CD4-positive, alpha-beta memory T cell (primary cell): ENCODE data around the gene PRRC2C. TPM values are rescaled to one million over a fixed set of nuclear protein-coding genes. Genes with fewer than 3 reads are reported as not detected.
A peak's percentile ranks its signal among the peaks of the same experiment; 100 is the strongest.

Experiments used
- CTCF ChIA-PET: fragments of 350-600 bp; sonication (Branson Sonifier 250); formaldehyde crosslinking; loops from one replicate; lab custom pipeline; 2021; ENCODE audit warnings: inconsistent platforms; ENCODE audit not compliant: partially characterized antibody; lab: Charles Lee
- POLR2A ChIA-PET: fragments of 350-600 bp; sonication (Branson Sonifier 250); formaldehyde crosslinking; loops from one replicate; lab custom pipeline; 2021; ENCODE audit not compliant: partially characterized antibody; lab: Charles Lee
- DNase-seq, 5 donors: peaks; one replicate each; pipeline versions ENCODE4 v3.0.0 to v3.0.0-alpha.2; 2020 to 2022; ENCODE audit warnings: mixed read lengths in 1 of 5
- H3K27ac ChIP-seq: one replicate; pipeline ENCODE4 v1.7.0; 2013; ENCODE audit warnings: low read depth, low read length
- H3K27me3 ChIP-seq: 2 replicates; pipeline ENCODE4 v1.7.0; 2013; ENCODE audit warnings: mild to moderate bottlenecking, low read length, moderate library complexity; ENCODE audit not compliant: insufficient read depth
- H3K36me3 ChIP-seq: 2 replicates; pipeline ENCODE4 v1.7.0; 2013; ENCODE audit warnings: mild to moderate bottlenecking, low read length, moderate library complexity; ENCODE audit not compliant: insufficient read depth
- H3K4me1 ChIP-seq: 2 replicates; pipeline ENCODE4 v1.7.0; 2013; ENCODE audit warnings: mild to moderate bottlenecking, low read length, moderate library complexity; ENCODE audit not compliant: insufficient read depth
- H3K4me3 ChIP-seq, 2 donors: one replicate each; pipeline ENCODE4 v1.7.0; 2013; ENCODE audit warnings: low read length in 2 of 2, mild to moderate bottlenecking in 1 of 2
- H3K9me3 ChIP-seq, 2 donors: one replicate each; pipeline ENCODE4 v1.7.0; 2013; ENCODE audit warnings: low read length in 2 of 2, control low read depth in 1 of 2; ENCODE audit not compliant: control insufficient read depth in 1 of 2
- H3K27ac Mint-ChIP-seq, 7 donors: one replicate each; pipeline ENCODE4 v1.8.0; 2020 to 2021; ENCODE audit warnings: mixed read lengths in 7 of 7, mild to moderate bottlenecking in 6 of 7, inconsistent platforms in 3 of 7, moderate library complexity in 3 of 7
- H3K27me3 Mint-ChIP-seq, 2 donors: one replicate each; pipeline ENCODE4 v1.8.0; 2020 to 2021; ENCODE audit warnings: mixed read lengths in 2 of 2
- H3K36me3 Mint-ChIP-seq, 2 donors: one replicate each; pipeline ENCODE4 v1.8.0; 2020 to 2021; ENCODE audit warnings: mixed read lengths in 2 of 2, inconsistent platforms in 1 of 2, mild to moderate bottlenecking in 1 of 2
- H3K4me1 Mint-ChIP-seq, 4 donors: one replicate each; pipeline ENCODE4 v1.8.0; 2020 to 2021; ENCODE audit warnings: mixed read lengths in 4 of 4, mild to moderate bottlenecking in 1 of 4
- H3K4me3 Mint-ChIP-seq, 8 donors: one replicate each; pipeline ENCODE4 v1.8.0; 2020 to 2021; ENCODE audit warnings: mixed read lengths in 8 of 8, mild to moderate bottlenecking in 7 of 8, moderate library complexity in 6 of 8, inconsistent platforms in 3 of 8
- H3K9me3 Mint-ChIP-seq, 8 donors: one replicate each; pipeline ENCODE4 v1.8.0; 2020 to 2021; ENCODE audit warnings: mixed read lengths in 8 of 8, mild to moderate bottlenecking in 5 of 8, inconsistent platforms in 3 of 8, moderate library complexity in 1 of 8
- intact Hi-C: fragments of 100-400 bp; cut with micrococcal nuclease; formaldehyde crosslinking; loops from one replicate; pipeline ENCODE4 v1.15.1; 2023
- polyA plus RNA-seq, 2 donors: library from polyadenylated mRNA; unstranded; fragments of 300-500 nt; fragmentation: Illumina TruSeq; gene quantifications; one replicate each; pipeline ENCODE4 v1.2.3, GENCODE V29; 2021
- total RNA-seq, 2 experiments: library from RNA; stranded (reverse); gene quantifications; one replicate each; pipeline ENCODE4 v1.2.3, GENCODE V29; 2021

PRRC2C gene
- total and polyA plus RNA-seq, 4 experiments from 2014 or later, result 12.4 to 298 (median 201) TPM

DNA sequence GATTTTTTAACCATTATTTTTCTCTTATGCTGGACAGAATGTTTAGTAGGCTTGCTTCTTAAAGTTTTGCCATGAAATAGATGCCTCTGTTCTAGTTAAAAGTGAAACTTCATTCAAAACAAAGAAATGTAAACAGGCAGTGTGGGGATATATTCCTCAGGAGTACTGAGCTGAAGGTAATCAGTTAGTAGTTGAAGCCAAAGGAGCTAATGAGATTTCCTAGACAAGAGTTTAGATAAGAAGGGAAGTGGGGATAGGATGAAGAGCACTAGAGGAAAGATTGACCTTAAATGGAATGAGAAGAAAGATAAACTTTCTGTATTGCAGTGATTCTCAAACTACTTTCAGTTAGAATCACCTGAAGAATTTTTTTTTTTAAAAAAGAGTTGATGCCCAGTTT lies 23.9 kb downstream of the PRRC2C start:
- no peaks in the 10 kb centered on the region for H3K27me3 ChIP-seq
- Mint-ChIP-seq H3K27ac (peak overlapping the region in 6 of 7 donors; percentile 6 to 90 (median 69)), H3K36me3 (peaks cover 4 to 34% of the 10 kb centered on the region in 2 donors), H3K4me1 (peaks cover 68 to 91% (median 80%) of the 10 kb centered on the region in 4 donors), H3K9me3 (no peaks in the 10 kb centered on the region), H3K4me3 (peak overlapping the region in 7 of 8 donors; percentile 6 to 79 (median 38)), H3K27me3 (no peaks in the 10 kb centered on the region)
- H3K4me1 ChIP-seq, result peaks cover 81% of the 10 kb centered on the region
- POLR2A ChIA-PET, result interaction anchor here (1.7 kb wide), 1 partner anchor 24 kb away, joined by 6 read pairs; the partner anchor contains the start of gene PRRC2C
- CTCF ChIA-PET, result no interaction called here
- no peak overlapping the region for H3K27ac ChIP-seq
- no peak for DNase-seq
- H3K4me3 ChIP-seq, result no peak overlapping the region
- H3K36me3 ChIP-seq, result peaks cover 9% of the 10 kb centered on the region
- intact Hi-C loops, result loop anchor here (2.0 kb wide), 1 partner anchor 24 kb away; the partner anchor contains the start of gene PRRC2C
- H3K9me3 ChIP-seq, result no peaks in the 10 kb centered on the region

DNA sequence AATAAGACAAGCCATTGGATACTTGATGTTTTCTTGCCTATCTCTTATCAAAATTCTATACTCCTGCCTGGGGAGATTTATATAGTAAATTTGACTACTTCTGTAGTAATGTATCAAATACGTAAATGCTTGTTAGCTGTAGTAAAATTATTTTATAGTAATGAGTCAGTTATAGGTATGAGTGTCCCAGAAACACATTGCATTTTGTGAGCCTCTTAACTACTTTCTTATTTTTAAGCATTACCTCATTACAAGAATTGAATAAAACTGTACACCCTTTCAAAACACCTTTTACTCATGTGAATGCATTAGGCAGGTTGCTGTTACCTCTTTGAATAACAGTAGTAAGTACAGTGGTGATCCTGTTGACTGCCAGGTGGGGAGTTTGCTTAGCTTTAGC lies 28.4 kb downstream of the PRRC2C start:
- ChIA-PET POLR2A (interaction anchor here (1.8 kb wide), 1 partner anchor 28 kb away, joined by 5 read pairs; no protein-coding TSS in a partner anchor), CTCF (interaction anchor here (2.3 kb wide), 1 partner anchor 29 kb away, joined by 8 read pairs; the partner anchor contains the start of gene PRRC2C)
- Mint-ChIP-seq H3K4me1 (peaks cover 39 to 77% (median 50%) of the 10 kb centered on the region in 4 donors), H3K27ac (no peak overlapping the region), H3K4me3 (no peak overlapping the region), H3K36me3 (peaks cover 36 to 62% of the 10 kb centered on the region in 2 donors), H3K27me3 (no peaks in the 10 kb centered on the region), H3K9me3 (no peaks in the 10 kb centered on the region)
- Histone ChIP-seq H3K36me3 (peaks cover 48% of the 10 kb centered on the region), H3K27me3 (no peaks in the 10 kb centered on the region), H3K4me3 (no peak overlapping the region), H3K9me3 (no peaks in the 10 kb centered on the region), H3K27ac (no peak overlapping the region), H3K4me1 (peaks cover 41% of the 10 kb centered on the region)
- intact Hi-C loops, result no loop called here
- no peak for DNase-seq

DNA sequence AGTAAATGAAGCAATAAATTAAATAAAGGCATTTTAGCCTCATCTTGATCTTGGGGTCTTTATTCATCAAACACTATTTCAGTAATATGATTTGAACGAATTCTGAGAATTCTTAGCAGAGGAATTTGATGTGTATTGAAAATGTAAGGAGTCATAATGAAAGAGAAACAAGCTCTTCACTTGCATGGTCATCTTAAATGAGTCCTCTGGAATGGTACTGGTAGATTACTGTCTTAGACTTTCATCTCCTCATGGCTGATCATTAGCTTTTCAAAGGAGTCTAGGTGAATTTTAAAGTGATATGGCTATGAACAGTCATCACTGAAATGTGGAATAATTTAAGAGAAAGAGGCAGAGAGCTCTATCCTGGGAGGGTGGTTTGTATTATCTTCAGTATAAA lies 30.0 kb downstream of the PRRC2C start:
- CTCF ChIA-PET, result interaction anchor here (0.9 to 2.3 kb wide), 2 partner anchors 15 to 30 kb away, joined by 4 to 8 read pairs; partner anchors contain the start of gene PRRC2C
- Histone ChIP-seq H3K27ac (no peak overlapping the region), H3K4me1 (peaks cover 25% of the 10 kb centered on the region), H3K9me3 (no peaks in the 10 kb centered on the region), H3K4me3 (no peak overlapping the region), H3K36me3 (peaks cover 63% of the 10 kb centered on the region), H3K27me3 (no peaks in the 10 kb centered on the region)
- H3K27me3 Mint-ChIP-seq, result no peaks in the 10 kb centered on the region
- H3K9me3 Mint-ChIP-seq, result no peaks in the 10 kb centered on the region
- peaks cover 29 to 64% (median 37%) of the 10 kb centered on the region in 4 donors for H3K4me1 Mint-ChIP-seq
- POLR2A ChIA-PET, result interaction anchor here (1.2 to 1.8 kb wide), 2 partner anchors 29 to 30 kb away, joined by 5 read pairs; partner anchors contain the start of gene PRRC2C
- H3K4me3 Mint-ChIP-seq, result no peak overlapping the region
- no peak for DNase-seq
- peaks cover 45 to 74% of the 10 kb centered on the region in 2 donors for H3K36me3 Mint-ChIP-seq
- intact Hi-C loops, result no loop called here
- peak overlapping the region in 4 of 7 donors; percentile 5 to 72 (median 32) for H3K27ac Mint-ChIP-seq

DNA sequence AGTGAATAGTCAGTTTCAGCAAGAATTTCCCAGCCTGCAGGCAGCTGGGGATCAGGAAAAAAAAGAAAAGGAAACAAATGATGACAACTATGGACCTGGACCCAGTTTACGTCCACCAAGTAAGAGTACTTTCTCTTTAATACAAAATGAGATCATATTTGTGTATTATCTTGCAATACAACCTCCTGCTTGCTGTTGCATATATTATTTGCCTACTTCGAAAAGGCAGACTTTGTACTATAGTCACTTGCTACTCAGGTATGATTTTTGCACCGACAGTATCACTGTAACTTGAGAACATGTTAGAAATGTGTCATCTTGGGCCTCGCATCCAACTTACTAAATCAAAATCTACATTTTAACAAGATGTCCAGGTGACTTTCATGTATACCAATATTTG lies 30.4 kb downstream of the PRRC2C start:
- H3K4me1 Mint-ChIP-seq, result peaks cover 25 to 59% (median 33%) of the 10 kb centered on the region in 4 donors
- Histone ChIP-seq H3K27ac (no peak overlapping the region), H3K4me3 (no peak overlapping the region), H3K9me3 (no peaks in the 10 kb centered on the region), H3K27me3 (no peaks in the 10 kb centered on the region), H3K4me1 (peaks cover 21% of the 10 kb centered on the region), H3K36me3 (peaks cover 65% of the 10 kb centered on the region)
- CTCF ChIA-PET, result interaction anchor here (0.9 to 1.1 kb wide), 2 partner anchors 16 to 30 kb away, joined by 4 read pairs; partner anchors contain the start of gene PRRC2C
- POLR2A ChIA-PET, result interaction anchor here (1.2 kb wide), 1 partner anchor 31 kb away, joined by 5 read pairs; the partner anchor contains the start of gene PRRC2C
- no peaks in the 10 kb centered on the region for H3K27me3 Mint-ChIP-seq
- intact Hi-C loops, result no loop called here
- H3K27ac Mint-ChIP-seq, result peak overlapping the region in 2 of 7 donors; percentile 35 to 72
- no peaks in the 10 kb centered on the region for H3K9me3 Mint-ChIP-seq
- DNase-seq, result no peak
- H3K36me3 Mint-ChIP-seq, result peaks cover 46 to 76% of the 10 kb centered on the region in 2 donors
- no peak overlapping the region for H3K4me3 Mint-ChIP-seq

DNA sequence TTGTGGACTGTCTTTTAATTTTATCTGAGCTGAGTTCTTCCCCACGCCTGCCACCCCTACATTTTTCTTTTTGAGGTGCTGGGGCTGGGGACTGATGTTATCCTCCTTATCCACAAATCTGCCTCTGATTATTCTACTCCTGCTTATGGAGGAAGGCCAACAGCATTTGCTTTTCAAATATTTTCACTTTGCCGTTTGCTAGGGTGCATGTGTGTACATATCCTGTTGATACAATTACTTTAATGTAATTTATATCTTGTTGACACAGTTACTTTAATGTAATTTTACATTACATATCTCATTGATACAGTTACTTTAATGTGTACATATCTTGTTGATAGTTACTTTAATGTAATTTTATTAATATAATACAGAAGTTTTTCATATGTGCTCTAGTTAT lies 36.2 kb downstream of the PRRC2C start:
- intact Hi-C loops, result no loop called here
- H3K4me3 ChIP-seq, result no peak overlapping the region
- Mint-ChIP-seq H3K9me3 (no peaks in the 10 kb centered on the region), H3K27me3 (no peaks in the 10 kb centered on the region), H3K4me1 (peaks cover 3 to 20% (median 9%) of the 10 kb centered on the region in 4 donors), H3K36me3 (peaks cover 58 to 84% of the 10 kb centered on the region in 2 donors), H3K4me3 (no peak overlapping the region), H3K27ac (no peak overlapping the region)
- POLR2A ChIA-PET, result no interaction called here
- no peak for DNase-seq
- peaks cover 4% of the 10 kb centered on the region for H3K4me1 ChIP-seq
- no peaks in the 10 kb centered on the region for H3K9me3 ChIP-seq
- CTCF ChIA-PET, result no interaction called here
- H3K27me3 ChIP-seq, result no peaks in the 10 kb centered on the region
- H3K36me3 ChIP-seq, result peaks cover 80% of the 10 kb centered on the region
- no peak overlapping the region for H3K27ac ChIP-seq

DNA sequence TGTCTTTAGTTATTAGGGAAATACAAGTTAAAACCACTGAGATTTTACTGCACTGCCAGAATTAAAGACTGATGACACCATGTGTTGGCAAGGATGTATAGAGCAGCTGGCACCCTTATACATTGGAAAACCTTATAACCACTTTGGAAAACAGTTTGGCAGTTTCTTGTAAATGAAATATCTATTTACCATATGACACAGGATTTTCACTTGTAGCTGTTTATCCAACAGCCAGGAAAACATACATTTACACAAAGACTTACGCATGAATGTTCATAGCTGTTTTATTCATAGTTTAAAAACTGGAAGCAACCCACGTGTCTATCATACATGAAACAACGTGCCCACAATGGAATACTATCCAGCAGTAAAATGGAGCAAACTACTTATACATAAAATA lies 45.3 kb downstream of the PRRC2C start:
- ChIA-PET CTCF (interaction anchor here (1.4 to 2.5 kb wide), 3 partner anchors 11 to 217 kb away, joined by 3 to 9 read pairs (median 4); partner anchors contain the start of gene PRRC2C), POLR2A (interaction anchor here (0.8 to 1.0 kb wide), 2 partner anchors 13 to 16 kb away, joined by 3 read pairs; no protein-coding TSS in a partner anchor)
- no peak for DNase-seq
- peaks cover 60 to 79% of the 10 kb centered on the region in 2 donors for H3K36me3 Mint-ChIP-seq
- no peaks in the 10 kb centered on the region for H3K9me3 ChIP-seq
- no peak overlapping the region for H3K27ac ChIP-seq
- H3K4me1 Mint-ChIP-seq, result peaks cover 4 to 11% (median 6%) of the 10 kb centered on the region in 4 donors
- no peaks in the 10 kb centered on the region for H3K4me1 ChIP-seq
- no peak overlapping the region for H3K27ac Mint-ChIP-seq
- no peaks in the 10 kb centered on the region for H3K27me3 Mint-ChIP-seq
- peaks cover 66% of the 10 kb centered on the region for H3K36me3 ChIP-seq
- H3K4me3 Mint-ChIP-seq, result no peak overlapping the region
- intact Hi-C loops, result loop anchor here (10.0 kb wide), 1 partner anchor 46 kb away; the partner anchor contains the start of gene PRRC2C
- H3K27me3 ChIP-seq, result no peaks in the 10 kb centered on the region
- no peaks in the 10 kb centered on the region for H3K9me3 Mint-ChIP-seq
- H3K4me3 ChIP-seq, result no peak overlapping the region

DNA sequence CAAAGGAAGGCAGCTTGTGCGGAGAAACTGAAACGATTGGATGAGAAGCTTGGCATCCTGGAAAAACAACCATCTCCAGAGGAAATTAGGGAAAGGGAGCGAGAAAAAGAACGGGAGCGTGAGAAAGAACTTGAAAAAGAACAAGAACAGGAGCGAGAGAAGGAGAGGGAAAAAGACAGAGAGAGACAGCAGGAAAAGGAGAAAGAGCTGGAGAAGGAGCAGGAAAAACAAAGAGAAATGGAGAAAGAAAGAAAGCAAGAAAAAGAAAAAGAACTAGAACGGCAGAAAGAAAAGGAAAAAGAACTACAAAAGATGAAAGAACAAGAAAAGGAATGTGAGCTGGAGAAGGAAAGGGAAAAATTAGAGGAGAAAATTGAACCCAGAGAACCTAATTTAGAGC lies 47.2 kb downstream of the PRRC2C start:
- no peaks in the 10 kb centered on the region for H3K9me3 ChIP-seq
- no peaks in the 10 kb centered on the region for H3K4me1 ChIP-seq
- Mint-ChIP-seq H3K4me1 (peaks cover 4 to 13% (median 6%) of the 10 kb centered on the region in 4 donors), H3K27me3 (no peaks in the 10 kb centered on the region), H3K36me3 (peaks cover 67 to 88% of the 10 kb centered on the region in 2 donors), H3K9me3 (no peaks in the 10 kb centered on the region), H3K4me3 (peak overlapping the region in 1 of 8 donors; percentile 6), H3K27ac (peak overlapping the region in 5 of 7 donors; percentile 9 to 61 (median 52))
- H3K4me3 ChIP-seq, result no peak overlapping the region
- no peak overlapping the region for H3K27ac ChIP-seq
- POLR2A ChIA-PET, result no interaction called here
- H3K36me3 ChIP-seq, result peaks cover 75% of the 10 kb centered on the region
- intact Hi-C loops, result loop anchor here (10.0 kb wide), 1 partner anchor 48 kb away; the partner anchor contains the start of gene PRRC2C
- H3K27me3 ChIP-seq, result no peaks in the 10 kb centered on the region
- CTCF ChIA-PET, result interaction anchor here (1.3 to 2.0 kb wide), 2 partner anchors 41 to 48 kb away, joined by 3 to 8 read pairs; partner anchors contain the start of gene PRRC2C
- no peak for DNase-seq
